ENCODE results near the gene PTBP3.

- TF ChIP-seq, protein P1, sequence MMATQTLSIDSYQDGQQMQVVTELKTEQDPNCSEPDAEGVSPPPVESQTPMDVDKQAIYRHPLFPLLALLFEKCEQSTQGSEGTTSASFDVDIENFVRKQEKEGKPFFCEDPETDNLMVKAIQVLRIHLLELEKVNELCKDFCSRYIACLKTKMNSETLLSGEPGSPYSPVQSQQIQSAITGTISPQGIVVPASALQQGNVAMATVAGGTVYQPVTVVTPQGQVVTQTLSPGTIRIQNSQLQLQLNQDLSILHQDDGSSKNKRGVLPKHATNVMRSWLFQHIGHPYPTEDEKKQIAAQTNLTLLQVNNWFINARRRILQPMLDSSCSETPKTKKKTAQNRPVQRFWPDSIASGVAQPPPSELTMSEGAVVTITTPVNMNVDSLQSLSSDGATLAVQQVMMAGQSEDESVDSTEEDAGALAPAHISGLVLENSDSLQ (IDR thresholded peaks at IDR 0.05): no peak
- TF ChIP-seq HDGF (IDR thresholded peaks at IDR 0.05; ENCODE audit: borderline replicate concordance) (no peak), ELF4 (IDR thresholded peaks at IDR 0.05) (no peak), SP1 (IDR thresholded peaks at IDR 0.05) (no peak), SUZ12 (IDR thresholded peaks at IDR 0.05) (no peak), FOXK2 (IDR thresholded peaks at IDR 0.05) (no peak), FOXM1 (IDR thresholded peaks at IDR 0.05; ENCODE audit: borderline replicate concordance) (no peak), FOXA1 (IDR thresholded peaks at IDR 0.05) (no peak)
These were observed 84.7 kb downstream of the PTBP3 start for GRCh38 chr9:112248722-112249121.

Measured in HEK293T (cell line).